Stimulated activated CD8-positive, alpha-beta memory T cell treated with anti-CD3 and anti-CD28 coated beads, Interleukin-12 subunit alpha, Interleukin-12 subunit beta, amount 100 ng/mL, for 24 hours (primary cell): ENCODE results near the gene ZNF574.

Experiments used
- DNase-seq: peaks from one replicate; pipeline ENCODE4 v3.0.0-alpha.2; 2020; ENCODE audit errors: extremely low read depth

The ZNF574 gene

GRCh38 chr19:42079886-42080763 lies 4.2 kb downstream of the ZNF574 start:
- no peak for DNase-seq

- DNase-seq, result no peak
Observed at GRCh38 chr19:42080764-42081375, 4.9 kb downstream of the ZNF574 start.

GRCh38 chr19:42081584-42082203 lies 5.7 kb downstream of the ZNF574 start:
- DNase-seq, result no peak

- no peak for DNase-seq
Observed at GRCh38 chr19:42083537-42083936, 7.6 kb downstream of the ZNF574 start.

GRCh38 chr19:42086188-42086736 lies 10.3 kb downstream of the ZNF574 start:
- DNase-seq, result no peak

- no peak for DNase-seq
Observed at GRCh38 chr19:42086770-42087550, 11.0 kb downstream of the ZNF574 start.

- no peak for DNase-seq
Observed at GRCh38 chr19:42088471-42089190, 12.7 kb downstream of the ZNF574 start.

- no peak for DNase-seq
Observed at GRCh38 chr19:42089191-42089750, 13.3 kb downstream of the ZNF574 start.

- DNase-seq, result no peak
Observed at GRCh38 chr19:42089772-42090171, 13.8 kb downstream of the ZNF574 start.

GRCh38 chr19:42090672-42091071 lies 14.7 kb downstream of the ZNF574 start:
- DNase-seq, result no peak

- DNase-seq, result no peak
Observed at GRCh38 chr19:42091300-42091699, 15.3 kb downstream of the ZNF574 start.

- no peak for DNase-seq
Observed at GRCh38 chr19:42091742-42092141, 15.8 kb downstream of the ZNF574 start.

- no peak for DNase-seq
Observed at GRCh38 chr19:42092350-42092749, 16.4 kb downstream of the ZNF574 start.

GRCh38 chr19:42093505-42093904 lies 17.5 kb downstream of the ZNF574 start:
- no peak for DNase-seq

- DNase-seq, result no peak
Observed at GRCh38 chr19:42093926-42094325, 18.0 kb downstream of the ZNF574 start.

- no peak for DNase-seq
Observed at GRCh38 chr19:42095142-42095813, 19.3 kb downstream of the ZNF574 start.

- no peak for DNase-seq
Observed at GRCh38 chr19:42095814-42096230, 19.9 kb downstream of the ZNF574 start.

GRCh38 chr19:42096255-42096837 lies 20.4 kb downstream of the ZNF574 start:
- DNase-seq, result no peak

GRCh38 chr19:42097461-42097860 lies 21.5 kb downstream of the ZNF574 start:
- no peak for DNase-seq

GRCh38 chr19:42098781-42099180 lies 22.8 kb downstream of the ZNF574 start:
- DNase-seq, result no peak
